GM12801 (cell line): ENCODE results near the gene FUT6.

Experiments
- TF ChIP-seq, protein P1 (sequence below): IDR thresholded peaks from one replicate; pipeline ENCODE4 v1.5.1; 2011; ENCODE audit warnings: control low read depth; ENCODE audit not compliant: insufficient read length; ENCODE audit errors: extremely low read depth

Gene FUT6

DNA sequence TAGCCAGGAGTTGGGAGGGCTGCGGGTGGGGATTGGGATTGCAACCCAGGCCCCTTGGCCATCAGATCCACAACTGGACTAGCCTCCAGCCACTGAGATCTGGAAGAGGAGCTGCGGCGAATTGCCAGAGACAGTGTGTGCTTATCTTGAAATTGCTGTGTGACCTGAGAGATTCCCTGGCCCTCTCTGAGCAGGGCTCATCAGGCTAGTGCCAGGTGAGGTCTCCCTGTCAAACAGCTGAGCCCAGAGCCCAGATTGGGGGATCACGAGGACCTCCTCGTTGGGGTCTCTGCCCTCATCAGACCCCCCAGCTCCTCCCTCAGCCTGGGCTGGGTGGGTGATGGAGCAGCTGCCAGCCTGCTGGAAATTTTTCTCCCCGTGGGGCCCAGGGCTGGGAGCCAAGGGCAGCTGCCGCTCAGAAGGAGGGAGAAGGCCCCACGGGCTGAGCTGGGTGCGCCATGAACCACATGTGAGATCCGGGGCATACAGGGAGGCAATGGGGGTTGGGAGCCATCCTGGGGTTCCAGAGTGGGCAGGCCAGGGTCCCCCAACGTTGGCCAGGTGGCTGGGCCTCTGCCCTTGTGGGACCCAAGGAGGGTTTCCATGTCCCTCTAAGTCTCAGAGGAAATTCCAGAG lies 23.6 kb upstream of the FUT6 start:
- TF ChIP-seq, protein P1, sequence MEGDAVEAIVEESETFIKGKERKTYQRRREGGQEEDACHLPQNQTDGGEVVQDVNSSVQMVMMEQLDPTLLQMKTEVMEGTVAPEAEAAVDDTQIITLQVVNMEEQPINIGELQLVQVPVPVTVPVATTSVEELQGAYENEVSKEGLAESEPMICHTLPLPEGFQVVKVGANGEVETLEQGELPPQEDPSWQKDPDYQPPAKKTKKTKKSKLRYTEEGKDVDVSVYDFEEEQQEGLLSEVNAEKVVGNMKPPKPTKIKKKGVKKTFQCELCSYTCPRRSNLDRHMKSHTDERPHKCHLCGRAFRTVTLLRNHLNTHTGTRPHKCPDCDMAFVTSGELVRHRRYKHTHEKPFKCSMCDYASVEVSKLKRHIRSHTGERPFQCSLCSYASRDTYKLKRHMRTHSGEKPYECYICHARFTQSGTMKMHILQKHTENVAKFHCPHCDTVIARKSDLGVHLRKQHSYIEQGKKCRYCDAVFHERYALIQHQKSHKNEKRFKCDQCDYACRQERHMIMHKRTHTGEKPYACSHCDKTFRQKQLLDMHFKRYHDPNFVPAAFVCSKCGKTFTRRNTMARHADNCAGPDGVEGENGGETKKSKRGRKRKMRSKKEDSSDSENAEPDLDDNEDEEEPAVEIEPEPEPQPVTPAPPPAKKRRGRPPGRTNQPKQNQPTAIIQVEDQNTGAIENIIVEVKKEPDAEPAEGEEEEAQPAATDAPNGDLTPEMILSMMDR: no peak

DNA sequence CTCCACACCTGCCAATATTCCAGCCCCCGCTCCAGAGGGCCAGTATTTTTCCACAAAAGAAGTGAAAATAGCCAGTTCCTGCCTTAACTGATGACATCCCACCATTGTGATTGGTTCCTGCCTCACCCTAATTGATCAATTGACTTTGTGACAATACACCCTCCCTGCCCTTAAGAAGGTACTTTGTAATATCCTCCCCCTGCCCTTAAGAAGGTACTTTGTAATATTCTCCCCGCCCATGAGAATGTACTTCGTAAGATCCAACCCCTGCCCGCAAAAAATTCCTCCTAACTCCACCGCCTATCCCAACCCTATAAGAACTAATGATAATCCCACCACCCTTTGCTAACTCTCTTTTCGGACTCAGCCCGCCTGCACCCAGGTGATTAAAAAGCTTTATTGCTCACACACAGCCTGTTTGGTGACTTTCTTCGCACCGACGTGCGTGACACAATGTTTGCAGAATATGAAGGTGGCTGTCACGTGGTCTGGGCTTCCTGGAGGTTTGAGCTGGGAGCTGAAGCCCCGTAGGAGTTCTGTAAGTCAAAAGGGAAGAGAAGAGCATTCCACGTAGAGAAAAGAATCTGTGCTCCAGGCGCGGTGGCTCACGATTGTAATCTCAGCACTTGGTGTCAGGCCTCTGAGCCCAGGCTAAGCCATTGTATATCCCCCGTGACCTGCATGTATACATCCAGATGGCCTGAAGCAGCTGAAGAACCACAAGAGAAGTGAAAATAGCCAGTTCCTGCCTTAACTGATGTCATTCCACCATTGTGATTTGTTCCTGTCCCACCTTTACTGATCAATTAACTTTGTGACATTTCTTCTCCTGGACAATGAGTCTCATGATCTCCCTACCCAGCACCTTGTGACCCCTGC lies 17.9 kb upstream of the FUT6 start:
- TF ChIP-seq, protein P1: no peak

DNA sequence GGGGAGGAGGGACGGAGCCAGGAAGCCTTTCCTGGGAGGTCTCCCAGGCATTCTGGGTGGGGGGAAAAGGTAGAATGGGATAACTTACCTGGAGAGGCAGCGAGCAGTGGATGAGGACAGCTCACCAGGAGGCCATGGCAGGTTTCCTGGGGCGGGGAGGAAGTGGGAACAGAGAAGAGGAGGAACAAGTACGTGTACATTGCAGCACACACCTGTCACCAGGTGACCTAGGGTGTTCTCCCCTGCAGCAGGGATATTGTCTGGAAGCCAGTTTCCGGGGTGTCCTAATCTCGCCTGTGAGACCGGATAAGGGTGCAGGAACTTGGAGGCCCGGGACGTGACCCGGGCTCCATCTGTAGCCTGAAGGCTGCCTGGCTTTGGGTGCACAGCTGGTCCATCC lies 11.8 kb upstream of the FUT6 start, which contains the start of gene FUT3:
FUT3 (minus strand) TSS at position 148 of the 400 bp plus-strand sequence.
- TF ChIP-seq, protein P1: no peak

DNA sequence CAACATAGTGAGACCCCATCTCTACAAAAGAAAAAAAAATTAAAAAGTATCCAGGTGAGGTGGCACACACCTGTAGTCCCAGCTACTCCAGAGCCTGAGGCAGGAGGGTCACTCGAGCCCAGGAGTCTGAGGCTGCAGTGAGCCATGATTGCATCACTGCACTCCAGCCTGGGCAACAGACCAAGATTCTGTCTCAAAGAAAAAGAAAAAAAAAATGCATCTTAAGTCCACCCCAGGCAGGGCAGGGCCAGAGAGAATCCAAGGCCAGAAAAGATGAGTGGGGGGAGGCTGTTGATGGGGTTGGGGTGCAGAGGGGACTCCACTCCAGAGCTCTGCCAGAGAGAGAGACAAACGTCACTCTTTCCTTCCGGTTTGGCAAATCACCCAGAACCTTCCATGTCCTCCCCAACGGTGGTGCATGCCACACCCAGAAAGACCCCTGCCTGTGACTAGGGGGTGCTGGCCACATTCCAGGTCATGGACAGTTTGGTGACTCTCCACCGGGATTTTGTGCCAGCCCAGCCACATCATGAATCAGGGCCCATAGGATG lies 11.3 kb upstream of the FUT6 start:
- TF ChIP-seq, protein P1: no peak

DNA sequence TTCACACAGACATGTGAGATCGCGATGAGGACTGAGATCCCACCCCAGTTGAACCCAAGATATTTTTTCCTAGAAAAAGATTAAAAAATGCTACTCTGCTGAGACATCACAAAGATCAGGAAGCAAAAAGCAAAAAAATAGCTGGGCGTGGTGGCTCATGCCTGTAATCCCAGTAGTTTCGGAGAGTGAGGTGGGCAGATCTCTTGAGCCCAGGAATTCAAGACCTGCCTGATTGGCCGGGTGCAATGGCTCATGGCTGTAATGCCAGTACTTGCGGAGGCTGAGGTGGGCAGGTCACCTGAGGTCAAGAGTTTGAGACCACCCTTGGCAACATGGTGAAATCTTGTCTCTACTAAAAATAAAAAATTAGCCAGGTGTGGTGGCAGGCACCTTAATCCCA lies 10.7 kb upstream of the FUT6 start:
- TF ChIP-seq, protein P1: no peak

DNA sequence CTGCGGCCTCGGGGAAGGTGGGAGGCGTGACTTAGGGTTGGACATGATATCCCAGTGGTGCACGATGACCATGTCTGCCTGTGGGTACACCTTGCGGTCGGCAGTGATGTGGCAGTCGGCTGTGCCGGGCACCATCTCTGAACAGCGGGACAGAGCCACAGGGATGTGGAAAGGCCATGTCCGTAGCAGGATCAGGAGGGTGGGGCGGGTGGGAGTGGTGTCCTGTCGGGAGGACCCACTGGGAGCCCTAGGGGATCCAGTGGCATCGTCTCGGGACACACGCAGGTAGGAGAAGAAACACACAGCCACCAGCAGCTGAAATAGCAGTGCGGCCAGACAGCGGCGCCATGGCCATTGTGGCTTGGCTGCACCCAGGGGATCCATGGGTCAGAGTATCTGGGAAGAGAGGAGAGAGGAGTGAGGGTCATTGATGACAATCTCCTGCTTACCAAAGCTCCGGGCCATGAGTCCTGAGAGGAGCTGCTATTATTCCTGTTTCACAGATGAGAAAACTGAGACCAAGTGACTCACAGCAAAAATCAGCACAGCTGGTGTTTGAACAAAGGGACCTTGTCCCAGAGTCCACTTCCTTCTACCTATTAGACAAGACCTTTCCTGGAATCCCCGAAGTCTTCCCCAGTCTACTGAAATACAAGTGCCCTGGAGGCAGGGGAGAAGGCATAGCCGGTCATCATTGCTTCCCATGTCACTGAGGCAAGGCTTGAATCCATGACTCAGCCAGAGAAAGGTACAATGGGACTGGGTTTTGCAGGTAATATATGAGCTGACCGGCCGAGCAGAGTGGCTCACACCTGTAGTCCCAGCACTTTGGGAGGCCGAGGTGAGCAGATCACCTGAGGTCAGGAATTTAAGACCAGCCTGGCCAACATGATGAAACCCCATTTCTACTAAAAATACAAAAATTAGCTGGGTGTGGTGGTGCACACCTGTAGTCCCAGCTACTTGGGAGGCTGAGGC lies 5.2 kb upstream of the FUT6 start:
- TF ChIP-seq, protein P1: no peak
